ENCODE measurements around the gene PFDN6. TPM values are rescaled to one million over a fixed set of nuclear protein-coding genes. Genes with fewer than 3 reads are reported as not detected.

Gene PFDN6
- total and polyA plus RNA-seq, 9 of the 15 experiments (the other 6 are each of a cell fraction or from before 2014, with no cell fraction given) = 6.8 to 475 (median 216) TPM

DNA sequence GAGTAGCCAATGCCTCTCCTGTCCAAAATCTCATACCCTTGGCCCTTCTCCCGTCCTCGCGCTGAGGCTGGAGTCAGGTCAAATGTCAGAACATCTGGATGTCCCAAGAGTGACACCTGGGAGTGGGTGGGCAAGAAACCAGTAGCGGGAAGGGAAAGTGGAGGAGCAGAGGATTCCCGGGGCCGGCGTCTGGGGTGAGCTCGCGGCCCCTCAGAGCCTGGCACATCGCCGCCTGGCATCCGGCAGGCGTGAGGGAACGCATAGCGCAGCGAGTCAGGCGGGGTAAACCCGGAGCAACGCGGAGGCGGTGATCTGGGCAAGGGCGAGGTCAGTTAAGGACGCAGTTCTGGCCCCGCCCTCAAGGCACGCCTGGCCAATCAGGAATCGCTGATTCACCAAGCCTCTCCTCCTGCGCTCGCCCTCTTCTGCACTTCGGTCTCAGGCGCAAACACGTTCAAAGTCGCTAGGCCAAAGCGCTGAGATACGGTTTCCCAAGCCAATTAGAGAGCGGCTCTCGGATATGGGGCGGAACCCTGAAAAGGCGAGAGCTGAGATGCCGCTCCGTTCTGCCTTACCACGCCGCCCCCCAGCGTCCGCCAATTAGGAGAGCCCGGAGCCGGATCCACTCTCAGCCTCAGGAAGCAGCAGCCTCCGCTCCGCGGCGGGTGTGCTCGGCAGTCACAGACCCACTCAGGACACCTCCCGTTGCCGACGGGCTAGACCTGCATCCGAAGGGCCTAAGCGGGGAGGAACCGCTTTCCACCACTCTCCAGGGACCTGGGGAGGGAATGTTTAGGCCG is 40.3 kb upstream of the PFDN6 start (continued):
- 0 out of 2 replicates have a peak, but pooled peaks have one; percentile 49 for TF ChIP-seq ZSCAN29 (IDR thresholded peaks at IDR 0.05)
- TF ChIP-seq, protein P1, sequence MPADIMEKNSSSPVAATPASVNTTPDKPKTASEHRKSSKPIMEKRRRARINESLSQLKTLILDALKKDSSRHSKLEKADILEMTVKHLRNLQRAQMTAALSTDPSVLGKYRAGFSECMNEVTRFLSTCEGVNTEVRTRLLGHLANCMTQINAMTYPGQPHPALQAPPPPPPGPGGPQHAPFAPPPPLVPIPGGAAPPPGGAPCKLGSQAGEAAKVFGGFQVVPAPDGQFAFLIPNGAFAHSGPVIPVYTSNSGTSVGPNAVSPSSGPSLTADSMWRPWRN (IDR thresholded peaks at IDR 0.05; ENCODE audit: low read depth) = no peak; the same call in 1 of the 2 replicates
- TF ChIP-seq, protein P2, sequence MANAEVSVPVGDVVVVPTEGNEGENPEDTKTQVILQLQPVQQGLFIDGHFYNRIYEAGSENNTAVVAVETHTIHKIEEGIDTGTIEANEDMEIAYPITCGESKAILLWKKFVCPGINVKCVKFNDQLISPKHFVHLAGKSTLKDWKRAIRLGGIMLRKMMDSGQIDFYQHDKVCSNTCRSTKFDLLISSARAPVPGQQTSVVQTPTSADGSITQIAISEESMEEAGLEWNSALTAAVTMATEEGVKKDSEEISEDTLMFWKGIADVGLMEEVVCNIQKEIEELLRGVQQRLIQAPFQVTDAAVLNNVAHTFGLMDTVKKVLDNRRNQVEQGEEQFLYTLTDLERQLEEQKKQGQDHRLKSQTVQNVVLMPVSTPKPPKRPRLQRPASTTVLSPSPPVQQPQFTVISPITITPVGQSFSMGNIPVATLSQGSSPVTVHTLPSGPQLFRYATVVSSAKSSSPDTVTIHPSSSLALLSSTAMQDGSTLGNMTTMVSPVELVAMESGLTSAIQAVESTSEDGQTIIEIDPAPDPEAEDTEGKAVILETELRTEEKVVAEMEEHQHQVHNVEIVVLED (CRISPR knock-in tag; IDR thresholded peaks at IDR 0.05) = peak; percentile 13; the same call in 1 of the 2 replicates
- TF ChIP-seq, protein P3, sequence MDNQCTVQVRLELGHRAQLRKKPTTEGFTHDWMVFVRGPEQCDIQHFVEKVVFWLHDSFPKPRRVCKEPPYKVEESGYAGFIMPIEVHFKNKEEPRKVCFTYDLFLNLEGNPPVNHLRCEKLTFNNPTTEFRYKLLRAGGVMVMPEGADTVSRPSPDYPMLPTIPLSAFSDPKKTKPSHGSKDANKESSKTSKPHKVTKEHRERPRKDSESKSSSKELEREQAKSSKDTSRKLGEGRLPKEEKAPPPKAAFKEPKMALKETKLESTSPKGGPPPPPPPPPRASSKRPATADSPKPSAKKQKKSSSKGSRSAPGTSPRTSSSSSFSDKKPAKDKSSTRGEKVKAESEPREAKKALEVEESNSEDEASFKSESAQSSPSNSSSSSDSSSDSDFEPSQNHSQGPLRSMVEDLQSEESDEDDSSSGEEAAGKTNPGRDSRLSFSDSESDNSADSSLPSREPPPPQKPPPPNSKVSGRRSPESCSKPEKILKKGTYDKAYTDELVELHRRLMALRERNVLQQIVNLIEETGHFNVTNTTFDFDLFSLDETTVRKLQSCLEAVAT (IDR thresholded peaks at IDR 0.05) = peak in 1 of 2 experiments; percentile 66; a peak in 1 of 4 replicates
- TF ChIP-seq, protein P4, sequence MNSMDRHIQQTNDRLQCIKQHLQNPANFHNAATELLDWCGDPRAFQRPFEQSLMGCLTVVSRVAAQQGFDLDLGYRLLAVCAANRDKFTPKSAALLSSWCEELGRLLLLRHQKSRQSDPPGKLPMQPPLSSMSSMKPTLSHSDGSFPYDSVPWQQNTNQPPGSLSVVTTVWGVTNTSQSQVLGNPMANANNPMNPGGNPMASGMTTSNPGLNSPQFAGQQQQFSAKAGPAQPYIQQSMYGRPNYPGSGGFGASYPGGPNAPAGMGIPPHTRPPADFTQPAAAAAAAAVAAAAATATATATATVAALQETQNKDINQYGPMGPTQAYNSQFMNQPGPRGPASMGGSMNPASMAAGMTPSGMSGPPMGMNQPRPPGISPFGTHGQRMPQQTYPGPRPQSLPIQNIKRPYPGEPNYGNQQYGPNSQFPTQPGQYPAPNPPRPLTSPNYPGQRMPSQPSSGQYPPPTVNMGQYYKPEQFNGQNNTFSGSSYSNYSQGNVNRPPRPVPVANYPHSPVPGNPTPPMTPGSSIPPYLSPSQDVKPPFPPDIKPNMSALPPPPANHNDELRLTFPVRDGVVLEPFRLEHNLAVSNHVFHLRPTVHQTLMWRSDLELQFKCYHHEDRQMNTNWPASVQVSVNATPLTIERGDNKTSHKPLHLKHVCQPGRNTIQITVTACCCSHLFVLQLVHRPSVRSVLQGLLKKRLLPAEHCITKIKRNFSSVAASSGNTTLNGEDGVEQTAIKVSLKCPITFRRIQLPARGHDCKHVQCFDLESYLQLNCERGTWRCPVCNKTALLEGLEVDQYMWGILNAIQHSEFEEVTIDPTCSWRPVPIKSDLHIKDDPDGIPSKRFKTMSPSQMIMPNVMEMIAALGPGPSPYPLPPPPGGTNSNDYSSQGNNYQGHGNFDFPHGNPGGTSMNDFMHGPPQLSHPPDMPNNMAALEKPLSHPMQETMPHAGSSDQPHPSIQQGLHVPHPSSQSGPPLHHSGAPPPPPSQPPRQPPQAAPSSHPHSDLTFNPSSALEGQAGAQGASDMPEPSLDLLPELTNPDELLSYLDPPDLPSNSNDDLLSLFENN (IDR thresholded peaks at IDR 0.05; ENCODE audit: low read depth in 2 of 2, low read length in 2 of 2) = peak in 1 of 2 experiments; percentile 17; a peak in 1 of 4 replicates
- TF ChIP-seq, protein P5, sequence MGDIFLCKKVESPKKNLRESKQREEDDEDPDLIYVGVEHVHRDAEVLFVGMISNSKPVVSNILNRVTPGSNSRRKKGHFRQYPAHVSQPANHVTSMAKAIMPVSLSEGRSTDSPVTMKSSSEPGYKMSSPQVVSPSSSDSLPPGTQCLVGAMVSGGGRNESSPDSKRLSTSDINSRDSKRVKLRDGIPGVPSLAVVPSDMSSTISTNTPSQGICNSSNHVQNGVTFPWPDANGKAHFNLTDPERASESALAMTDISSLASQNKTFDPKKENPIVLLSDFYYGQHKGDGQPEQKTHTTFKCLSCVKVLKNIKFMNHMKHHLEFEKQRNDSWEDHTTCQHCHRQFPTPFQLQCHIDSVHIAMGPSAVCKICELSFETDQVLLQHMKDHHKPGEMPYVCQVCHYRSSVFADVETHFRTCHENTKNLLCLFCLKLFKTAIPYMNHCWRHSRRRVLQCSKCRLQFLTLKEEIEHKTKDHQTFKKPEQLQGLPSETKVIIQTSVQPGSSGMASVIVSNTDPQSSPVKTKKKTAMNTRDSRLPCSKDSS (IDR thresholded peaks at IDR 0.05; ENCODE audit: low read depth, partially characterized antibody) = no peak
- no peak for TF ChIP-seq TAF15 (IDR thresholded peaks at IDR 0.05; ENCODE audit: low read depth, low read length)
- TF ChIP-seq LARP7 (IDR thresholded peaks at IDR 0.05) = 0 out of 2 replicates have a peak, but pooled peaks have one; percentile 40
- peak; percentile 44; the same call in 1 of the 2 replicates for TF ChIP-seq GABPB1 (CRISPR knock-in tag; IDR thresholded peaks at IDR 0.05)
- TF ChIP-seq RUNX1 (IDR thresholded peaks at IDR 0.05; ENCODE audit: low read depth) = 0 out of 2 replicates have a peak, but pooled peaks have one; percentile 43
- TF ChIP-seq MAZ (CRISPR knock-in tag; conservative IDR thresholded peaks at IDR 0.05 in 1 of 2, IDR thresholded peaks at IDR 0.05 in 1 of 2) = peak in 1 of 2 experiments; percentile 8; a peak in 1 of 4 replicates
- no peak for TF ChIP-seq NR2F6 (CRISPR knock-in tag; IDR thresholded peaks at IDR 0.05)
- no peak for TF ChIP-seq ZBTB8A (IDR thresholded peaks at IDR 0.05; ENCODE audit: partially characterized antibody)
- TF ChIP-seq ZNF324 (CRISPR knock-in tag; IDR thresholded peaks at IDR 0.05) = no peak
- no peak for TF ChIP-seq MCM2 (IDR thresholded peaks at IDR 0.05; ENCODE audit: low read depth)
- TF ChIP-seq, protein P6, sequence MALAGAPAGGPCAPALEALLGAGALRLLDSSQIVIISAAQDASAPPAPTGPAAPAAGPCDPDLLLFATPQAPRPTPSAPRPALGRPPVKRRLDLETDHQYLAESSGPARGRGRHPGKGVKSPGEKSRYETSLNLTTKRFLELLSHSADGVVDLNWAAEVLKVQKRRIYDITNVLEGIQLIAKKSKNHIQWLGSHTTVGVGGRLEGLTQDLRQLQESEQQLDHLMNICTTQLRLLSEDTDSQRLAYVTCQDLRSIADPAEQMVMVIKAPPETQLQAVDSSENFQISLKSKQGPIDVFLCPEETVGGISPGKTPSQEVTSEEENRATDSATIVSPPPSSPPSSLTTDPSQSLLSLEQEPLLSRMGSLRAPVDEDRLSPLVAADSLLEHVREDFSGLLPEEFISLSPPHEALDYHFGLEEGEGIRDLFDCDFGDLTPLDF (CRISPR knock-in tag; IDR thresholded peaks at IDR 0.05) = no peak
- TF ChIP-seq SUPT5H (IDR thresholded peaks at IDR 0.05) = peak; percentile 91

All from K562 (cell line).